NCI-H1092 (cell line): ENCODE data around the gene CFAP57.
A peak's percentile ranks its signal among the peaks of the same experiment; 100 is the strongest.
"Not testable (repeated sequence)": the region's sequence is repeated elsewhere in the genome, so short reads cannot be mapped to it uniquely, and the experiment has no call there.

Source experiments
- DNase-seq: peaks from one replicate; lab custom pipeline; 2025; lab: John Stamatoyannopoulos, UW

Gene CFAP57

GRCh38 chr1:43174873-43175272 lies 2.7 kb downstream of the CFAP57 start:
- no peak for DNase-seq

- no peak for DNase-seq
Observed at GRCh38 chr1:43177691-43178090, 5.6 kb downstream of the CFAP57 start.

GRCh38 chr1:43184388-43184787 lies 12.3 kb downstream of the CFAP57 start:
- no peak for DNase-seq

- DNase-seq, result no peak
Observed at GRCh38 chr1:43184995-43185394, 12.9 kb downstream of the CFAP57 start.

GRCh38 chr1:43188106-43188505 lies 16.0 kb downstream of the CFAP57 start:
- no peak for DNase-seq

- DNase-seq, result no peak
Observed at GRCh38 chr1:43194509-43194908, 22.4 kb downstream of the CFAP57 start.

- no peak for DNase-seq
Observed at GRCh38 chr1:43197343-43198127, 25.4 kb downstream of the CFAP57 start.

- peak; percentile 51 for DNase-seq
Observed at GRCh38 chr1:43199093-43199726, 27.1 kb downstream of the CFAP57 start.

- DNase-seq, result no peak
Observed at GRCh38 chr1:43203859-43204258, 31.7 kb downstream of the CFAP57 start.

GRCh38 chr1:43204394-43204793 lies 32.3 kb downstream of the CFAP57 start:
- DNase-seq, result no peak

- DNase-seq, result no peak
Observed at GRCh38 chr1:43205671-43206070, 33.5 kb downstream of the CFAP57 start.

GRCh38 chr1:43206600-43207228 lies 34.6 kb downstream of the CFAP57 start:
- no peak for DNase-seq

- no peak for DNase-seq
Observed at GRCh38 chr1:43207229-43207853, 35.2 kb downstream of the CFAP57 start.

GRCh38 chr1:43208277-43208676 lies 36.1 kb downstream of the CFAP57 start:
- DNase-seq, result not testable (repeated sequence)

GRCh38 chr1:43214501-43215444 lies 42.6 kb downstream of the CFAP57 start:
- DNase-seq, result no peak

- no peak for DNase-seq
Observed at GRCh38 chr1:43217747-43218146, 45.6 kb downstream of the CFAP57 start.

GRCh38 chr1:43220905-43221778 lies 49.0 kb downstream of the CFAP57 start:
- DNase-seq, result no peak

- DNase-seq, result no peak
Observed at GRCh38 chr1:43221797-43222196, 49.7 kb downstream of the CFAP57 start.

- DNase-seq, result no peak
Observed at GRCh38 chr1:43222879-43223278, 50.7 kb downstream of the CFAP57 start.

GRCh38 chr1:43225168-43225567 lies 53.0 kb downstream of the CFAP57 start:
- DNase-seq, result no peak
